Mesothelial cell of epicardium (in vitro differentiated cells): Measurements from ENCODE around the gene TLR2. TPM values are rescaled to one million over a fixed set of nuclear protein-coding genes. Genes with fewer than 3 reads are reported as not detected.

Source experiments
- DNase-seq, 2 experiments: peaks; one replicate each; pipeline ENCODE4 v3.0.0; 2021; ENCODE audit warnings: low spot score in 2 of 2; ENCODE audit not compliant: unreplicated experiment in 2 of 2
- H3K27ac Mint-ChIP-seq: 2 replicates; pipeline ENCODE4 v1.8.0; 2021; ENCODE audit warnings: mixed read lengths
- H3K27me3 Mint-ChIP-seq: 2 replicates; pipeline ENCODE4 v1.8.0; 2021; ENCODE audit warnings: low read depth, mixed read lengths
- H3K36me3 Mint-ChIP-seq: 2 replicates; pipeline ENCODE4 v1.8.0; 2021; ENCODE audit warnings: mixed read lengths
- H3K4me1 Mint-ChIP-seq: 2 replicates; pipeline ENCODE4 v1.8.0; 2021; ENCODE audit warnings: mixed read lengths
- H3K4me3 Mint-ChIP-seq: 2 replicates; pipeline ENCODE4 v1.8.0; 2021; ENCODE audit warnings: mild to moderate bottlenecking, moderate library complexity, mixed read lengths
- H3K9me3 Mint-ChIP-seq: 2 replicates; pipeline ENCODE4 v1.8.0; 2021; ENCODE audit warnings: mixed read lengths
- CTCF ChIP-seq: fragments of 200-600 bp; sonication (generic); IDR thresholded peaks from one replicate; pipeline ENCODE4 v1.5.0; 2021; ENCODE audit warnings: antibody characterized with exemption; ENCODE audit not compliant: unreplicated experiment
- total RNA-seq: library from RNA; stranded (reverse); gene quantifications from 3 replicates; pipeline ENCODE4 v1.2.1, GENCODE V29; 2021

TLR2 gene
- total RNA-seq, 1 donor from 2014 or later = 2.9 TPM

GRCh38 chr4:153638999-153639398 is 45.1 kb upstream of the TLR2 start:
- no peaks in the 10 kb centered on the region for H3K27me3 Mint-ChIP-seq
- no peaks in the 10 kb centered on the region for H3K9me3 Mint-ChIP-seq
- no peak for DNase-seq
- H3K36me3 Mint-ChIP-seq = peaks cover 18% of the 10 kb centered on the region
- H3K4me3 Mint-ChIP-seq = no peak overlapping the region
- no peak overlapping the region for H3K27ac Mint-ChIP-seq
- TF ChIP-seq CTCF = no peak
- no peaks in the 10 kb centered on the region for H3K4me1 Mint-ChIP-seq

- peaks cover 11% of the 10 kb centered on the region for H3K36me3 Mint-ChIP-seq
- H3K27ac Mint-ChIP-seq = no peak overlapping the region
- DNase-seq = no peak
- TF ChIP-seq CTCF = no peak
- H3K27me3 Mint-ChIP-seq = no peaks in the 10 kb centered on the region
- H3K4me1 Mint-ChIP-seq = no peaks in the 10 kb centered on the region
- H3K9me3 Mint-ChIP-seq = peaks cover 4% of the 10 kb centered on the region
- H3K4me3 Mint-ChIP-seq = no peak overlapping the region
Measured at GRCh38 chr4:153639833-153640802, 44.0 kb upstream of the TLR2 start.

- no peaks in the 10 kb centered on the region for H3K27me3 Mint-ChIP-seq
- H3K4me3 Mint-ChIP-seq = no peak overlapping the region
- H3K4me1 Mint-ChIP-seq = no peaks in the 10 kb centered on the region
- no peak overlapping the region for H3K27ac Mint-ChIP-seq
- H3K36me3 Mint-ChIP-seq = no peaks in the 10 kb centered on the region
- DNase-seq = no peak
- TF ChIP-seq CTCF = no peak
- H3K9me3 Mint-ChIP-seq = peaks cover 8% of the 10 kb centered on the region
Measured at GRCh38 chr4:153641532-153641931, 42.5 kb upstream of the TLR2 start.

- no peak for DNase-seq
- Mint-ChIP-seq H3K9me3 (peaks cover 8% of the 10 kb centered on the region), H3K27me3 (peaks cover 6% of the 10 kb centered on the region), H3K27ac (no peak overlapping the region), H3K36me3 (no peaks in the 10 kb centered on the region), H3K4me1 (no peaks in the 10 kb centered on the region), H3K4me3 (no peak overlapping the region)
- TF ChIP-seq CTCF = peak; percentile 37
Measured at GRCh38 chr4:153643406-153644383, 40.4 kb upstream of the TLR2 start.

GRCh38 chr4:153645183-153645582 is 38.9 kb upstream of the TLR2 start:
- no peaks in the 10 kb centered on the region for H3K4me1 Mint-ChIP-seq
- H3K9me3 Mint-ChIP-seq = peaks cover 8% of the 10 kb centered on the region
- TF ChIP-seq CTCF = no peak
- peaks cover 6% of the 10 kb centered on the region for H3K27me3 Mint-ChIP-seq
- no peak for DNase-seq
- no peak overlapping the region for H3K4me3 Mint-ChIP-seq
- H3K27ac Mint-ChIP-seq = no peak overlapping the region
- no peaks in the 10 kb centered on the region for H3K36me3 Mint-ChIP-seq
